ENCODE results near the gene LCN1.
"Not testable (repeated sequence)": the region's sequence is repeated elsewhere in the genome, so short reads cannot be mapped to it uniquely, and the experiment has no call there.

LCN1 gene

DNA sequence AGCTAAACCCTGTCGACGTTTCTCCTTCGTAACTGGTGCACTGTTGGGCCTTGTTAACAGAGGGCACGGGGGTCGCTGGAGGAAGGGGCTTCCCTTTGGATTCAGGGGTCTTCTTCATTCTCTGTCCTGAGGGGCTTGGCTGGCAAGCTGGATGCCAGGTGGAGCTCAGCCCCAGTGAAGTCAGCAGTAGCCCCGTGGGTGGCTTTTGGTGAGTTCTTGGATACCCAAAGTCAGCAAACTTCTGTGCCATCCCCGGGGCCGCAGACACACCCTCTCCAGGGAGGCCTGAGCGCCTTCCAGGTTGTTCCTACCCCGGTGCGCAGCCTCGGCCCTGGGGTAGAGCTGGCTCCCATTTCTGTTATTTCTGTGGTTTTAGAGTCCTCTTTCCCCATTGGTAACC, 12.4 kb downstream of the LCN1 start:
- Histone ChIP-seq H3K9me3 (ENCODE audit: insufficient read depth, low read length) (no peaks in the 10 kb centered on the region), H3K36me3 (ENCODE audit: low read length) (no peaks in the 10 kb centered on the region), H3K4me3 (ENCODE audit: insufficient read depth, low read length, poor library complexity, severe bottlenecking) (no peak overlapping the region), H2AFZ (ENCODE audit: low read depth, low read length, severe bottlenecking) (no peak overlapping the region), H3F3A (ENCODE audit: insufficient read depth) (no peaks in the 10 kb centered on the region), H3K9me2 (replicated peaks; ENCODE audit: insufficient read depth, low read length) (no peaks in the 10 kb centered on the region), H3K9ac (ENCODE audit: low read length) (no peak overlapping the region), H3K4me2 (ENCODE audit: low read depth, low read length, poor library complexity, severe bottlenecking) (no peak overlapping the region), H4K20me1 (ENCODE audit: low read depth, low read length) (no peaks in the 10 kb centered on the region), H3K27me3 (ENCODE audit: low read length) (no peaks in the 10 kb centered on the region), H3K27ac (ENCODE audit: low read depth, low read length) (no peak overlapping the region), H3K79me2 (ENCODE audit: insufficient read depth, low read length) (no peaks in the 10 kb centered on the region)
- TF ChIP-seq EZH2phosphoT487 (conservative IDR thresholded peaks at IDR 0.05; ENCODE audit: low read length) (no peak), CTCF (IDR thresholded peaks at IDR 0.05; ENCODE audit: insufficient read depth, low read length, poor library complexity, severe bottlenecking) (no peak)

DNA sequence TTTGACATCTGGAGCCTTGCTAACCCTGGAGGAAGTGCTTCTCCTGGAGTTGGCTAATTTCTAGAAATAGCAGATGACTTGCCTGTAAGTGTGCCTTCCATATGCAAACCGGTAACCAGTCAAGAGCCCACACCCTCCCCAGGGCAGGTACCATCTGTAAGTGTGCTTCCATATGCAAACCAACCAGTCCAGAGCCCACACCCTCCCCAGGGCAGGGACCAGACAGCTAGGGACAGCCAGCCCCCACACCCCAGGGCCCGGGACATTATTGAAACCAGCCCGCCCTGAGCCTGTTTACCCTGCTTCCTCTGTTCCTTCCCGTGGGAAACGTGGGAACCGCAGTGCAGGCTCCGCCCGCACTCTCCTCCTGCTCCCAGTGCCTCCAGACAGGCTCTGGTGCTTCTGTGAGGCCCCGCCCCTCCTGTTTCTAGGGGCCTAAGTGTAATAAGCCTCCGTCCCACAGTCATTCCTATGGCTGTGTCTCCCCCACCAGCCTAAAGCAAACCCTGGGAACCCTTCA, 13.0 kb downstream of the LCN1 start:
- not testable (repeated sequence) for H3K9me3 ChIP-seq (ENCODE audit: insufficient read depth, low read length); H3F3A ChIP-seq (ENCODE audit: insufficient read depth); H2AFZ ChIP-seq (ENCODE audit: low read depth, low read length, severe bottlenecking); H3K27me3 ChIP-seq (ENCODE audit: low read length); H3K36me3 ChIP-seq (ENCODE audit: low read length); H4K20me1 ChIP-seq (ENCODE audit: low read depth, low read length); H3K4me2 ChIP-seq (ENCODE audit: low read depth, low read length, poor library complexity, severe bottlenecking); H3K9me2 ChIP-seq (replicated peaks; ENCODE audit: insufficient read depth, low read length); H3K9ac ChIP-seq (ENCODE audit: low read length); H3K27ac ChIP-seq (ENCODE audit: low read depth, low read length); H3K79me2 ChIP-seq (ENCODE audit: insufficient read depth, low read length); H3K4me3 ChIP-seq (ENCODE audit: insufficient read depth, low read length, poor library complexity, severe bottlenecking)

DNA sequence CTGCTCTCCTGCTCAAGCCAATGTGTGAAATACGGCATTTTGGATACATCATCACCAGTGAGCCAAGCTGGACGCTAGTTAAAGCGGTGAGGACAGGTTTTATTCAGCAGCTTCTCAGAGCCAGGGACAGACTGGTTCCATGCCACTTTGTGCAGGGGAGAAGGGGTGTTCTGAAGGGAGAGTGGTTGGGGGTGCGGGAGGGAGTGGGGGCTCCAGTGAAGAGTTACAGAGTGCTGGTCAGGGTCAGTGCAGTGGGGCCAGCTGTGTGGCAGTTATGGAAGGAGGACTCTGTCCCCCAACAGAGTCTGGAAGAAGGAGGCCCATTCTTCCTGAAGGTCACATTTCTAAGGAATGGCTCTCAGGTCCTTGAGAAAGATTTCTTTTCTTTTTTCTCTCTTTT, 13.6 kb downstream of the LCN1 start:
- not testable (repeated sequence) for H3K27me3 ChIP-seq (ENCODE audit: low read length); H3K4me3 ChIP-seq (ENCODE audit: insufficient read depth, low read length, poor library complexity, severe bottlenecking); H3F3A ChIP-seq (ENCODE audit: insufficient read depth); H3K9ac ChIP-seq (ENCODE audit: low read length); H3K4me2 ChIP-seq (ENCODE audit: low read depth, low read length, poor library complexity, severe bottlenecking); H3K36me3 ChIP-seq (ENCODE audit: low read length); H3K9me2 ChIP-seq (replicated peaks; ENCODE audit: insufficient read depth, low read length); H4K20me1 ChIP-seq (ENCODE audit: low read depth, low read length); H3K9me3 ChIP-seq (ENCODE audit: insufficient read depth, low read length); H2AFZ ChIP-seq (ENCODE audit: low read depth, low read length, severe bottlenecking); H3K27ac ChIP-seq (ENCODE audit: low read depth, low read length); H3K79me2 ChIP-seq (ENCODE audit: insufficient read depth, low read length)

DNA sequence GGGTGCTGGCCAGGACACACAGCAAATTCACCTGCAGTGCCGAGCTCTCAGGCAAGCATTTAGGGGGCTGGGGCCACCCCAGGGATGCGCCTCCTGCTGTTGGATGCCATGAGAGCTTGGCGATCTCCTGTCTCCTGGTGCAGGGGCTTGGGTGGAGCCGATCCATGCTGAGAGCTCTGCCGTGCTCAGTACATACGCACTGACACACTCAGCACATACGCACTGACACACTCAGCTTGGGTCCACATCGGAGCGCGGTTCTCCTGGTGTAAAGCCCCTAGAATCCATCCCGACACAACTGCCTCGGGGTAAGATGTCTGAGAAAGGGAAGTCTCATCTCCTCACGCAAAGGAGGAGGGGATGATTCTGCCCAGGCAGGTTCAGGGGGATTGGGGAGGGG, 14.4 kb downstream of the LCN1 start:
- H2AFZ ChIP-seq (ENCODE audit: low read depth, low read length, severe bottlenecking); H3K79me2 ChIP-seq (ENCODE audit: insufficient read depth, low read length); H3K4me2 ChIP-seq (ENCODE audit: low read depth, low read length, poor library complexity, severe bottlenecking); H3K27me3 ChIP-seq (ENCODE audit: low read length); H3K36me3 ChIP-seq (ENCODE audit: low read length); H3F3A ChIP-seq (ENCODE audit: insufficient read depth); H3K27ac ChIP-seq (ENCODE audit: low read depth, low read length); H3K9ac ChIP-seq (ENCODE audit: low read length); H3K9me2 ChIP-seq (replicated peaks; ENCODE audit: insufficient read depth, low read length); H3K9me3 ChIP-seq (ENCODE audit: insufficient read depth, low read length); H3K4me3 ChIP-seq (ENCODE audit: insufficient read depth, low read length, poor library complexity, severe bottlenecking); H4K20me1 ChIP-seq (ENCODE audit: low read depth, low read length): not testable (repeated sequence)

GRCh38 chr9:135536216-135536615, 15.0 kb downstream of the LCN1 start:
- Histone ChIP-seq H3K27me3 (ENCODE audit: low read length) (no peaks in the 10 kb centered on the region), H3K9me3 (ENCODE audit: insufficient read depth, low read length) (no peaks in the 10 kb centered on the region), H3K36me3 (ENCODE audit: low read length) (no peaks in the 10 kb centered on the region), H3K9me2 (replicated peaks; ENCODE audit: insufficient read depth, low read length) (no peaks in the 10 kb centered on the region), H3K79me2 (ENCODE audit: insufficient read depth, low read length) (no peaks in the 10 kb centered on the region), H2AFZ (ENCODE audit: low read depth, low read length, severe bottlenecking) (no peak overlapping the region), H4K20me1 (ENCODE audit: low read depth, low read length) (no peaks in the 10 kb centered on the region), H3K9ac (ENCODE audit: low read length) (no peak overlapping the region), H3K27ac (ENCODE audit: low read depth, low read length) (no peak overlapping the region), H3K4me3 (ENCODE audit: insufficient read depth, low read length, poor library complexity, severe bottlenecking) (no peak overlapping the region), H3F3A (ENCODE audit: insufficient read depth) (no peaks in the 10 kb centered on the region), H3K4me2 (ENCODE audit: low read depth, low read length, poor library complexity, severe bottlenecking) (no peak overlapping the region)
- no peak for TF ChIP-seq EZH2phosphoT487 (conservative IDR thresholded peaks at IDR 0.05; ENCODE audit: low read length)
- no peak for TF ChIP-seq CTCF (IDR thresholded peaks at IDR 0.05; ENCODE audit: insufficient read depth, low read length, poor library complexity, severe bottlenecking)

- H3K9me3 ChIP-seq (ENCODE audit: insufficient read depth, low read length); H4K20me1 ChIP-seq (ENCODE audit: low read depth, low read length); H2AFZ ChIP-seq (ENCODE audit: low read depth, low read length, severe bottlenecking); H3K27me3 ChIP-seq (ENCODE audit: low read length); H3K4me3 ChIP-seq (ENCODE audit: insufficient read depth, low read length, poor library complexity, severe bottlenecking); H3K27ac ChIP-seq (ENCODE audit: low read depth, low read length); H3K9ac ChIP-seq (ENCODE audit: low read length); H3K36me3 ChIP-seq (ENCODE audit: low read length); H3K9me2 ChIP-seq (replicated peaks; ENCODE audit: insufficient read depth, low read length); H3F3A ChIP-seq (ENCODE audit: insufficient read depth); H3K79me2 ChIP-seq (ENCODE audit: insufficient read depth, low read length); H3K4me2 ChIP-seq (ENCODE audit: low read depth, low read length, poor library complexity, severe bottlenecking): not testable (repeated sequence)
Measured at GRCh38 chr9:135543262-135543894, 22.1 kb downstream of the LCN1 start.

Measured in SU-DHL-6 (cell line).